ENCODE measurements around the gene BMP8A. TPM values are rescaled to one million over a fixed set of nuclear protein-coding genes. Genes with fewer than 3 reads are reported as not detected.

BMP8A gene
- total and polyA plus RNA-seq, 2 of the 8 experiments (the other 6 are each of a cell fraction or from before 2014, with no cell fraction given): 0.38 to 0.43 TPM

- H3K9ac ChIP-seq (replicated peaks in 1 of 4; ENCODE audit: extremely low read depth in 1 of 4, low read depth in 3 of 4, low read length in 3 of 4): no peak overlapping the region
- no peaks in the 10 kb centered on the region for H3K79me2 ChIP-seq (ENCODE audit: control insufficient read depth in 1 of 2, insufficient read depth in 2 of 2, low read length in 2 of 2)
- WGBS, 2 experiments (ENCODE audit: extremely low coverage in 1 of 2, insufficient coverage in 1 of 2, insufficient read length in 1 of 2, insufficient replicate concordance in 2 of 2, low coverage in 1 of 2, low lambda C conversion rate in 2 of 2, missing lambda C conversion rate in 1 of 2): 88% methylated on average over 17 of the region's 17 CpGs; no CpG with 5 or more reads in 1 of the 2 experiments
- H3K27ac ChIP-seq (ENCODE audit: low read depth, low read length): no peak overlapping the region
- no peak overlapping the region for H3K18ac ChIP-seq (ENCODE audit: extremely low read depth, low read length)
- no peak overlapping the region for H4K91ac ChIP-seq (replicated peaks; ENCODE audit: insufficient read length, low read length)
- no peak overlapping the region for H2BK120ac ChIP-seq (replicated peaks; ENCODE audit: low read depth, low read length)
- H4K8ac ChIP-seq (ENCODE audit: extremely low read depth, insufficient read depth, low read length): no peak overlapping the region
- H2BK5ac ChIP-seq (ENCODE audit: low read depth, low read length): no peak overlapping the region
- ChIA-PET CTCF (ENCODE audit: partially characterized antibody) (interaction anchor here (0.8 to 3.7 kb wide), 3 partner anchors 13 to 24 kb away, joined by 3 to 20 read pairs (median 3); no protein-coding TSS in a partner anchor), POLR2A (ENCODE audit: partially characterized antibody) (interaction anchor here (0.6 kb wide), 1 partner anchor 542 kb away, joined by 3 read pairs; no protein-coding TSS in a partner anchor)
- H2BK15ac ChIP-seq (ENCODE audit: low read length): no peak overlapping the region
- H3K4me3 ChIP-seq (ENCODE audit: extremely low read depth in 1 of 4, insufficient read depth in 2 of 4, low read depth in 3 of 4, low read length in 4 of 4): no peak overlapping the region
- no peak overlapping the region for H3K56ac ChIP-seq (replicated peaks; ENCODE audit: insufficient read length, low read depth, low read length)
- H3K27me3 ChIP-seq (replicated peaks in 1 of 4; ENCODE audit: control insufficient read depth in 3 of 4, extremely low read depth in 1 of 4, insufficient read depth in 3 of 4, low read length in 3 of 4): no peaks in the 10 kb centered on the region; a peak in 1 of 7 replicates
- H4K20me1 ChIP-seq (replicated peaks in 1 of 2; ENCODE audit: control insufficient read depth in 1 of 2, insufficient read depth in 2 of 2, low read length in 2 of 2): no peaks in the 10 kb centered on the region
- H2AFZ ChIP-seq (ENCODE audit: low read length): no peak overlapping the region
- no peaks in the 10 kb centered on the region; a peak in 3 of 8 replicates for H3K36me3 ChIP-seq (ENCODE audit: control insufficient read depth in 2 of 4, insufficient read depth in 4 of 4, low read length in 3 of 4)
- no peak overlapping the region for H3K4ac ChIP-seq (replicated peaks; ENCODE audit: insufficient read length, low read depth, low read length)
- H4K5ac ChIP-seq (ENCODE audit: insufficient read length, low read depth, low read length): no peak overlapping the region
- H3K23me2 ChIP-seq (ENCODE audit: low read depth, low read length): no peaks in the 10 kb centered on the region
- TF ChIP-seq EP300 (IDR thresholded peaks at IDR 0.05; ENCODE audit: borderline replicate concordance in 1 of 2, low read depth in 2 of 2, low read length in 2 of 2): no peak
- no peak for TF ChIP-seq MAX (IDR thresholded peaks at IDR 0.05)
- TF ChIP-seq CHD1 (IDR thresholded peaks at IDR 0.05; ENCODE audit: low read depth, low read length): no peak
- TF ChIP-seq JUN (IDR thresholded peaks at IDR 0.05; ENCODE audit: low read depth, low read length): no peak
- TF ChIP-seq EGR1 (IDR thresholded peaks at IDR 0.05; ENCODE audit: borderline replicate concordance, low read depth, low read length): no peak
- no peak for TF ChIP-seq KDM5A (IDR thresholded peaks at IDR 0.05; ENCODE audit: low read length)
- TF ChIP-seq MAFK (IDR thresholded peaks at IDR 0.05; ENCODE audit: low read depth, low read length): no peak
- no peak for TF ChIP-seq CTCF (IDR thresholded peaks at IDR 0.05; ENCODE audit: control extremely low read depth in 1 of 3, insufficient read depth in 1 of 3, low read depth in 1 of 3, low read length in 3 of 3)
- TF ChIP-seq ATF3 (IDR thresholded peaks at IDR 0.05; ENCODE audit: insufficient read depth, low read depth, low read length): no peak
- FAIRE-seq: no peak
- no peak overlapping the region for H2BK20ac ChIP-seq (ENCODE audit: low read length)
- no peak overlapping the region for H3K23ac ChIP-seq (ENCODE audit: insufficient read length)
- no peak overlapping the region for H2AK5ac ChIP-seq (ENCODE audit: low read depth, low read length)
- DNase-seq (ENCODE audit: low read depth in 1 of 2, low spot score in 2 of 2): no peak
- H3K4me1 ChIP-seq (replicated peaks in 1 of 4; ENCODE audit: control insufficient read depth in 3 of 4, insufficient read depth in 4 of 4, low read length in 3 of 4): no peaks in the 10 kb centered on the region
- no peak overlapping the region for H2BK12ac ChIP-seq (ENCODE audit: low read depth, low read length)
- H3K14ac ChIP-seq (ENCODE audit: insufficient read length): no peak overlapping the region
- no peak overlapping the region for H3K4me2 ChIP-seq (ENCODE audit: insufficient read depth in 1 of 2, low read depth in 2 of 2, low read length in 2 of 2)
- no peaks in the 10 kb centered on the region for H3K79me1 ChIP-seq (ENCODE audit: low read depth, low read length)
- no peaks in the 10 kb centered on the region for H3K9me3 ChIP-seq (ENCODE audit: insufficient read depth in 2 of 2, low read depth in 1 of 2, low read length in 1 of 2)
Measured at GRCh38 chr1:39525366-39526165, 34.1 kb downstream of the BMP8A start.

All from H1 (cell line).